ENCODE measurements around the gene UBL4A.

DNA sequence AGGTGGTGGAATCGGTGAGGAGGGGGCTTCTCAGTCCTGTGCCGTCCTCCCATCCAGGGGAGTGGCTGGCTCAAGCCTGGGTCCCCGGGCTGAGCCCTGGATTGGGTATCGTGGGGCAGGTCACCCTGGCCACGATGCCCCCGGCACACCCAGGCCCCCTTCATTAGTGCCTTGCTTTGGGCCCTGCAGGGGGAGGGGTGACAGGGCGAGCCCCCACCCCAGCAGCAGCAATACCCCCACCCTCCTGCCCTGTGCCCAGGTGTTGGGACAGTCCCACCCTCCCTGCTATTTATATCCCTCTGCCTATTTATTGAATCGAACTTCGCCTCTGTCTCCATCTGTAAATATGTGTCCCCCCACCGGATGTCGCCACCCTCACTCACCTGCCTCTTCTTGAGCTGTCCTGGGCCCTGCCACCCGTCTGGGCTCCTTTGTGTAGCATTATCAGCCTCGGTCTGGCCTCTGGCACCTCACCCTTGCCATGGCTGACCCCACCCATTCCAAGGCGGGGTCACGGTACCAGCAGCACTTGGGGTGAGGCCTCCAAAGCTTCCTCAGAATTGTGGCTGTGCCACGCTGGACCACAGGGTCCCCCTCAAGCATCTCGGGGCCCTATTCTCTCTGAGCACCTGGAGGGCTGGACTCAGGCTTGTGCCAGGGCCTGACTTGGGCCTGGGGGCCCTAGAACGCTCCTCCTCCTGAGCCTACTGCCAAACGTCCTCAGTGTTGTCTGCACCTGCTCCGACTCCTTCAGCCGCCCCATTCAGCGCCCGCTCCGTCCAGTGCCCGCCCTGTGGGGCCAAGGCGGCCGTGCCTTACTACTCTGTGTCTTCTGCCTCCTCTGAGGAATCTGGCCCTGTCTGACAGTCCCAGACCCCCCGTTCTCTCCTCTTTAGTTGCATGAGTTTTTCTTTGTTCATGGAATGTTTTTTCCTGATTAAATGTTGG, 13.5 kb downstream of the UBL4A start:
- TF ChIP-seq, protein P1, sequence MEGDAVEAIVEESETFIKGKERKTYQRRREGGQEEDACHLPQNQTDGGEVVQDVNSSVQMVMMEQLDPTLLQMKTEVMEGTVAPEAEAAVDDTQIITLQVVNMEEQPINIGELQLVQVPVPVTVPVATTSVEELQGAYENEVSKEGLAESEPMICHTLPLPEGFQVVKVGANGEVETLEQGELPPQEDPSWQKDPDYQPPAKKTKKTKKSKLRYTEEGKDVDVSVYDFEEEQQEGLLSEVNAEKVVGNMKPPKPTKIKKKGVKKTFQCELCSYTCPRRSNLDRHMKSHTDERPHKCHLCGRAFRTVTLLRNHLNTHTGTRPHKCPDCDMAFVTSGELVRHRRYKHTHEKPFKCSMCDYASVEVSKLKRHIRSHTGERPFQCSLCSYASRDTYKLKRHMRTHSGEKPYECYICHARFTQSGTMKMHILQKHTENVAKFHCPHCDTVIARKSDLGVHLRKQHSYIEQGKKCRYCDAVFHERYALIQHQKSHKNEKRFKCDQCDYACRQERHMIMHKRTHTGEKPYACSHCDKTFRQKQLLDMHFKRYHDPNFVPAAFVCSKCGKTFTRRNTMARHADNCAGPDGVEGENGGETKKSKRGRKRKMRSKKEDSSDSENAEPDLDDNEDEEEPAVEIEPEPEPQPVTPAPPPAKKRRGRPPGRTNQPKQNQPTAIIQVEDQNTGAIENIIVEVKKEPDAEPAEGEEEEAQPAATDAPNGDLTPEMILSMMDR (IDR thresholded peaks at IDR 0.05; ENCODE audit: insufficient read depth, low read length): no peak
- no peak for TF ChIP-seq POLR2AphosphoS5 (IDR thresholded peaks at IDR 0.05; ENCODE audit: low read depth)
